Gastroesophageal sphincter (tissue), 3 donors: ENCODE measurements around the gene CTNS.

Experiments
- CTCF ChIP-seq, 4 experiments: fragments of 200-600 bp in 2 of 4; fragments of 450-650 bp in 2 of 4; sonication (generic) in 1 of 4; IDR thresholded peaks; one replicate each; pipeline ENCODE4 v1.5.1; 2017 to 2019; ENCODE audit warnings: antibody characterized with exemption in 4 of 4, mild to moderate bottlenecking in 2 of 4, moderate library complexity in 2 of 4
- POLR2A ChIP-seq, 2 donors: fragments of 450-650 bp; IDR thresholded peaks; one replicate each; pipeline ENCODE4 v1.6.1; 2017; ENCODE audit warnings: antibody characterized with exemption in 2 of 2, mild to moderate bottlenecking in 2 of 2, moderate library complexity in 1 of 2

GRCh38 chr17:3632287-3632686, 4.3 kb upstream of the CTNS start:
- no peak for TF ChIP-seq CTCF (IDR thresholded peaks at IDR 0.05)
- TF ChIP-seq POLR2A (IDR thresholded peaks at IDR 0.05) = no peak
